WERI-Rb-1 (cell line): ENCODE data around the gene CCDC68.

Experiments
- DNase-seq: peaks from one replicate; pipeline ENCODE4 v3.0.0-alpha.2; 2020
- H3K27ac ChIP-seq: fragments of 250-450 bp; sonication (Bioruptor Pico); 2 replicates; pipeline ENCODE4 v1.5.1; 2020; ENCODE audit warnings: mild to moderate bottlenecking, moderate library complexity
- H3K27me3 ChIP-seq: fragments of 250-450 bp; sonication (Bioruptor Pico); 2 replicates; pipeline ENCODE4 v1.5.1; 2021; ENCODE audit warnings: mild to moderate bottlenecking, low read depth, moderate library complexity; ENCODE audit not compliant: insufficient read depth, severe bottlenecking
- H3K36me3 ChIP-seq: fragments of 250-450 bp; sonication (Bioruptor Pico); 2 replicates; pipeline ENCODE4 v1.5.1; 2020; ENCODE audit warnings: mild to moderate bottlenecking, moderate library complexity
- H3K4me3 ChIP-seq: 2 replicates; pipeline ENCODE4 v1.5.1; 2011; ENCODE audit warnings: low read depth, mild to moderate bottlenecking, control low read depth, low read length
- H3K9me3 ChIP-seq: fragments of 250-450 bp; sonication (Bioruptor Pico); 2 replicates; pipeline ENCODE4 v1.5.1; 2021; ENCODE audit warnings: mild to moderate bottlenecking, moderate library complexity; ENCODE audit not compliant: severe bottlenecking
- TF ChIP-seq, protein P1 (sequence below): IDR thresholded peaks from 2 replicates; pipeline ENCODE4 v1.5.1; 2011; ENCODE audit warnings: low read depth, mild to moderate bottlenecking, control low read depth, inconsistent platforms, low read length

CCDC68 gene

DNA sequence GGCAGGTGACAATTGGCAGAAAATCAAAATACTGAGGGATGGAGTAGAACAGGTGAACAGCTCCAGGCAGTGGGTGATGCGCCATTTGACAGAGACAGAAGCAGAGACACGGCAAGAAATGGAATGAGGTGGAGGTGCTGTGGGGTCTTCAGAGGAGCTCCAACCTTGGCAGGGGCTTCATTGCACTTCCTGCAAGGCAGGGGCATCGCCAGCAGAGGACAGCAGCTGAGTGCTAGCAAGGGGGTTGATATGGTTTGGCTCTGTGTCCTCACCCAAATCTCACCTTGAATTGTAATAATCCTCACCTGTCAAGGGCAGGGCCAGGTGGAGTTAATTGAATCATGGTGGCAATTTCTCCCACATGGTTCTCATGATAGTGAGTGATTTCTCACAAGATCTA is 42.8 kb downstream of the CCDC68 start:
- H3K36me3 ChIP-seq, result no peaks in the 10 kb centered on the region
- TF ChIP-seq, protein P1, sequence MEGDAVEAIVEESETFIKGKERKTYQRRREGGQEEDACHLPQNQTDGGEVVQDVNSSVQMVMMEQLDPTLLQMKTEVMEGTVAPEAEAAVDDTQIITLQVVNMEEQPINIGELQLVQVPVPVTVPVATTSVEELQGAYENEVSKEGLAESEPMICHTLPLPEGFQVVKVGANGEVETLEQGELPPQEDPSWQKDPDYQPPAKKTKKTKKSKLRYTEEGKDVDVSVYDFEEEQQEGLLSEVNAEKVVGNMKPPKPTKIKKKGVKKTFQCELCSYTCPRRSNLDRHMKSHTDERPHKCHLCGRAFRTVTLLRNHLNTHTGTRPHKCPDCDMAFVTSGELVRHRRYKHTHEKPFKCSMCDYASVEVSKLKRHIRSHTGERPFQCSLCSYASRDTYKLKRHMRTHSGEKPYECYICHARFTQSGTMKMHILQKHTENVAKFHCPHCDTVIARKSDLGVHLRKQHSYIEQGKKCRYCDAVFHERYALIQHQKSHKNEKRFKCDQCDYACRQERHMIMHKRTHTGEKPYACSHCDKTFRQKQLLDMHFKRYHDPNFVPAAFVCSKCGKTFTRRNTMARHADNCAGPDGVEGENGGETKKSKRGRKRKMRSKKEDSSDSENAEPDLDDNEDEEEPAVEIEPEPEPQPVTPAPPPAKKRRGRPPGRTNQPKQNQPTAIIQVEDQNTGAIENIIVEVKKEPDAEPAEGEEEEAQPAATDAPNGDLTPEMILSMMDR, result peak; percentile 18; the same call in 1 of the 2 replicates
- H3K4me3 ChIP-seq, result no peak overlapping the region
- H3K9me3 ChIP-seq, result peaks cover 3% of the 10 kb centered on the region
- peaks cover 88% of the 10 kb centered on the region for H3K27me3 ChIP-seq
- no peak for DNase-seq
- no peak overlapping the region for H3K27ac ChIP-seq

DNA sequence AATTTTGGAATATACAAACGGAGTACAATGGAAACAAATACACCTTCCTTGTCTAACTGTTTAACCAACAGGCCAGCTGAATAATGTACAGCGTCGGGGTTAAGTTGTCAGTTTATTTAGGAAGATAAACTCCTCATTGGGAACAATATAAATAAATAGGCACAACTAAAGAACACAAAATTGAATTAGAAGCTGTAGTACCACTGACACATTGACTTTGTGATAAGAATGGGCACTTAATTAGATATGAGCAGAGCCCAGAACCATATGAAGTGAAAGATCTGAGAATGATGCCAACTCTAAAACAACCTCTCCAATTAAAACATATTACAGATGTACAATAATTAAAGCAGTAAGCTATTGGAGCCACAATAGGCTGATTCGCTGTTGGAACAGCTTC is 44.4 kb downstream of the CCDC68 start:
- Histone ChIP-seq H3K27ac (no peak overlapping the region), H3K9me3 (no peaks in the 10 kb centered on the region), H3K4me3 (no peak overlapping the region), H3K36me3 (no peaks in the 10 kb centered on the region), H3K27me3 (peaks cover 94% of the 10 kb centered on the region)
- TF ChIP-seq, protein P1, result no peak
- DNase-seq, result no peak

DNA sequence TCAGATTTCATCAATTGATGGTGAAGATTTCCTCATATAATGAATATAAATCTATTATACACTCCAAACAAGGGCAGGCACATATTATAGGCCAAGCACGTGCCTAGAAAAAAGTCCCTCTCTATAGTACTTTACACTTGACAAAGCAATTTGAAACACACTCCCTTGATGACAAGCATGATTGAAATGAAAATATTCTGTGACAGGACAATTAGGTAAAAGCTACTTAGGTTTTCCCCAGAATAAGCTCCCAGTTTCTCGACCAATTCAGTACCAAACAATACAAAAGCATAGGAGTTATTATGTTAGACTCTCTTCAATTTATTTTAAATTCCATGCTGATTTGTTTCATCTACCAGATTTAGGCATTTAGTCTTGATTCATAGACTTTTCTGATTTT is 47.7 kb downstream of the CCDC68 start:
- Histone ChIP-seq H3K9me3 (no peaks in the 10 kb centered on the region), H3K36me3 (no peaks in the 10 kb centered on the region)
- no peak for DNase-seq

DNA sequence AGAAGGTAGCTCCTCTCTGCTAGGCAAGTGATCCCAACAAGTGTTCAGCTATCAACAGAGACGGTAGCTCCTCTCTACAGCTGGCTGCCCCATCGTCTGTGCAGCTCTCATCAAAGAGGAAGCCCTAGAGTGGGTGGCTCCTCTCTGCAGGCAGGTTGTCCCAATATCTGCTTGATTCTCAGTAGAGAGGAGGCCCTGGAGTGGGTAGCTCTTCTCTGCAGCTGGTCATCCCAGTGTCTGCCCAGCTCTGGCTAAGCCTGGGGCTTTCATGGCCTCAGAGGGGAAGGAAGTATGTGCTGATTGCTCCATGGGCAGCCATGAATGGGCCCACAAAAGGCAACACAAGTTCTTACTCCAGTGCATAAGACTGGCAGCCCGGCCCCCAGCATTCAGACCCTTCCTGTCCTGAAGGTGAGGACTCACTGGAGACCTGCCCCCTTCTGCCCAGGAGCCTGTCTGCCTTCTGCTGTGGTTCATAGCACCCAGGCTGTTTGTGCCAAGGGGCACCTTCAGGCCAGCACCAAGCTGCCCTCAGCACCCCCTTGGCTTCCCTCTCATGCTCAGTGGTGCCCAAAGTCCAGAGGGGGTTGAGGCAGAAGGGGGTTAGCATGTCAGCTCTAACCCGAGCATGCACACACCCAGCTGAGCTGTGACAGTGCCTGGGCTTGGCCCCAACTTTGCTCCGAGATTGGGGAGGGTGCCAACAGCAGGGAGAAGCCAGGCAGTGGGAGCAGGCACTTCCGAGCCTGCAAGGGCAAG is 48.9 kb downstream of the CCDC68 start:
- Histone ChIP-seq H3K4me3 (no peak overlapping the region), H3K27ac (no peak overlapping the region), H3K36me3 (no peaks in the 10 kb centered on the region), H3K9me3 (no peaks in the 10 kb centered on the region), H3K27me3 (peaks cover 95% of the 10 kb centered on the region)
- DNase-seq, result no peak
- TF ChIP-seq, protein P1, result no peak

More for the DNA sequence above, 47.7 kb downstream of the CCDC68 start:
- TF ChIP-seq, protein P1, result no peak
- Histone ChIP-seq H3K27ac (no peak overlapping the region), H3K27me3 (peaks cover 95% of the 10 kb centered on the region), H3K4me3 (no peak overlapping the region)

DNA sequence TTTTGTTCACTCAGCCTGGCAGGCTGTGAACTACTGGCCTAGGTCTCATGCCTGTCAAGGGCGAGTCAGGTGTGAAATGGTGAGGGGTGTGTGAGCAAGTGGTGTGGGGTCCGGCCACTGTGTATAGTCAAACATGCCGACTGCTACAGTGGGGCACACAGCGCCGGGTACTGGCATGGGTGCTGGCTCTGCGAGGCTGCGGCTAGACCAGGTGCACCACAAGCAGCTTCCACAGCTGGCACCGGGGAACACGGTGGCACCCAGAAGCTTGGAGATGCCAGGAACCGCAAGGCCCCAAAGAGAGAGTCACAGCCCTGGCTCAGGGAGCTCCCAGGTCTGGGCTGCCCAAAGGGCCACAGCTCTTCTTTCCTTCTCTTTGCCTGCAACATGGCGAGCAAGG is 49.7 kb downstream of the CCDC68 start:
- Histone ChIP-seq H3K4me3 (no peak overlapping the region), H3K36me3 (no peaks in the 10 kb centered on the region), H3K27ac (no peak overlapping the region), H3K27me3 (peaks cover 95% of the 10 kb centered on the region), H3K9me3 (no peaks in the 10 kb centered on the region)
- TF ChIP-seq, protein P1, result no peak
- no peak for DNase-seq
